Keratinocyte (primary cell): ENCODE results near the gene GRAMD2A. TPM values are rescaled to one million over a fixed set of nuclear protein-coding genes. Genes with fewer than 3 reads are reported as not detected.

ENCODE experiments used
- DNase-seq: peaks from one replicate; pipeline ENCODE4 v3.0.0-alpha.2; 2011; ENCODE audit warnings: low read depth, missing footprints, low spot score
- FAIRE-seq: peaks from 2 replicates; lab custom pipeline; 2011; peaks lifted over from hg19 to GRCh38; lab: Jason Lieb, UNC
- H2AFZ ChIP-seq: 2 replicates; pipeline ENCODE4 v1.6.0; 2012; ENCODE audit warnings: low read length, control low read depth, inconsistent platforms; ENCODE audit not compliant: control insufficient read depth
- H3K27ac ChIP-seq: 2 replicates; pipeline ENCODE4 v1.5.1; 2011; ENCODE audit warnings: low read length; ENCODE audit not compliant: control insufficient read depth, insufficient read depth
- H3K27me3 ChIP-seq: 3 replicates; pipeline ENCODE4 v1.6.0; 2011; ENCODE audit warnings: low read length; ENCODE audit not compliant: control insufficient read depth, insufficient read depth; ENCODE audit errors: extremely low read depth
- H3K36me3 ChIP-seq, 2 experiments: 2 replicates in 1 of 2; 3 replicates in 1 of 2; pipeline ENCODE4 v1.5.1; 2011; ENCODE audit warnings: low read length in 2 of 2, mild to moderate bottlenecking in 1 of 2; ENCODE audit not compliant: control insufficient read depth in 2 of 2, insufficient read depth in 2 of 2; ENCODE audit errors: extremely low read depth in 1 of 2
- H3K4me1 ChIP-seq: 3 replicates; pipeline ENCODE4 v1.5.1; 2011; ENCODE audit warnings: low read length; ENCODE audit not compliant: control insufficient read depth, insufficient read depth; ENCODE audit errors: extremely low read depth
- H3K4me2 ChIP-seq: 3 replicates; pipeline ENCODE4 v1.6.0; 2011; ENCODE audit warnings: low read depth, low read length; ENCODE audit not compliant: control insufficient read depth, insufficient read depth; ENCODE audit errors: extremely low read depth
- H3K4me3 ChIP-seq, 3 experiments: fragments of 200-600 bp in 1 of 3; sonication (generic) in 1 of 3; 2 replicates in 2 of 3; 3 replicates in 1 of 3; pipeline ENCODE4 v1.5.1; 2011 to 2016; ENCODE audit warnings: low read length in 3 of 3, mild to moderate bottlenecking in 3 of 3, control low read depth in 2 of 3, inconsistent platforms in 1 of 3, low read depth in 1 of 3, mixed read lengths in 1 of 3, mixed run types in 1 of 3, moderate library complexity in 1 of 3; ENCODE audit not compliant: control insufficient read depth in 2 of 3, insufficient read depth in 2 of 3; ENCODE audit errors: extremely low read depth in 1 of 3
- H3K79me2 ChIP-seq: 2 replicates; pipeline ENCODE4 v1.6.0; 2012; ENCODE audit warnings: low read length; ENCODE audit not compliant: control insufficient read depth, insufficient read depth
- H3K9ac ChIP-seq: 3 replicates; pipeline ENCODE4 v1.6.0; 2011; ENCODE audit warnings: low read length; ENCODE audit not compliant: control insufficient read depth, insufficient read depth; ENCODE audit errors: extremely low read depth
- H3K9me1 ChIP-seq: 3 replicates; pipeline ENCODE4 v1.6.0; 2011; ENCODE audit warnings: low read length; ENCODE audit not compliant: control insufficient read depth, insufficient read depth; ENCODE audit errors: extremely low read depth
- H3K9me3 ChIP-seq: 2 replicates; pipeline ENCODE4 v1.5.1; 2012; ENCODE audit warnings: low read depth, low read length; ENCODE audit not compliant: control insufficient read depth
- H4K20me1 ChIP-seq: 3 replicates; pipeline ENCODE4 v1.6.0; 2011; ENCODE audit warnings: low read length; ENCODE audit not compliant: control insufficient read depth, insufficient read depth; ENCODE audit errors: extremely low read depth
- CTCF ChIP-seq, 3 experiments: IDR thresholded peaks in 1 of 3; conservative IDR thresholded peaks in 1 of 3; optimal IDR thresholded peaks in 1 of 3; 2 replicates in 2 of 3; 3 replicates in 1 of 3; pipeline versions ENCODE3 to v1.5.1; 2011; ENCODE audit warnings: low read length in 3 of 3, mild to moderate bottlenecking in 3 of 3, moderate library complexity in 2 of 3, control low read depth in 1 of 3, inconsistent platforms in 1 of 3; ENCODE audit not compliant: insufficient read depth in 2 of 3; ENCODE audit errors: extremely low read depth in 1 of 3
- EZH2 ChIP-seq: IDR thresholded peaks from one replicate; pipeline ENCODE4 v1.6.1; 2012; ENCODE audit warnings: inconsistent platforms, mild to moderate bottlenecking, low read length, moderate library complexity
- dilution Hi-C: fragments of 300-500 bp; cut with MboI; formaldehyde crosslinking; loops from one replicate; pipeline ENCODE4 v1.7.0; 2020; ENCODE audit warnings: low sequenced_read_pairs; ENCODE audit not compliant: extremely low pct_ligation_motif_present
- polyA plus RNA-seq, 5 experiments: library from polyadenylated mRNA; depleted of rRNA in 3 of 5; stranded (reverse) in 3 of 5; stranded (forward) in 1 of 5; unstranded in 1 of 5; fragments of >200 nt; gene quantifications; 1 replicate in 1 of 5; 2 replicates in 3 of 5; 3 replicates in 1 of 5; pipeline versions ENCODE4 v1.2.1 to v1.2.3, GENCODE V29; 2011 to 2012; ENCODE audit warnings: missing spikeins in 2 of 5, low read depth in 1 of 5, low replicate concordance in 1 of 5

The GRAMD2A gene
- polyA plus RNA-seq, 1 donor (not counting 4 experiments of a cell fraction or from before 2014, with no cell fraction given) = 5.7 TPM

- H3K9me3 ChIP-seq = no peaks in the 10 kb centered on the region
- H3K27ac ChIP-seq = peak overlapping the region; percentile 96
- DNase-seq (no peak), FAIRE-seq (no peak)
- TF ChIP-seq CTCF (optimal IDR thresholded peaks at IDR 0.05 in 1 of 3, IDR thresholded peaks at IDR 0.05 in 1 of 3, conservative IDR thresholded peaks at IDR 0.05 in 1 of 3; ENCODE audit: extremely low read depth in 1 of 3, insufficient read depth in 2 of 3, low read length in 3 of 3) = no peak
- dilution Hi-C loops = no loop called here
- peaks cover 9% of the 10 kb centered on the region for H3K79me2 ChIP-seq
- peaks cover 27% of the 10 kb centered on the region for H3K4me1 ChIP-seq
- peak overlapping the region; percentile 82 for H3K9ac ChIP-seq
- no peaks in the 10 kb centered on the region for H3K9me1 ChIP-seq
- H3K27me3 ChIP-seq = no peaks in the 10 kb centered on the region
- no peaks in the 10 kb centered on the region for H4K20me1 ChIP-seq
- H2AFZ ChIP-seq = no peak overlapping the region
- peak overlapping the region; percentile 46 to 65 (median 61) for H3K4me3 ChIP-seq
- H3K36me3 ChIP-seq = peaks cover 3 to 10% of the 10 kb centered on the region in 2 experiments
- H3K4me2 ChIP-seq = peak overlapping the region; percentile 84
Observed at GRCh38 chr15:72236381-72237003, 38.9 kb upstream of the GRAMD2A start.

GRCh38 chr15:72235298-72235697 is 37.7 kb upstream of the GRAMD2A start:
- TF ChIP-seq EZH2 (no peak), CTCF (optimal IDR thresholded peaks at IDR 0.05 in 1 of 3, IDR thresholded peaks at IDR 0.05 in 1 of 3, conservative IDR thresholded peaks at IDR 0.05 in 1 of 3; ENCODE audit: extremely low read depth in 1 of 3, insufficient read depth in 2 of 3, low read length in 3 of 3) (no peak)
- peaks cover 27% of the 10 kb centered on the region for H3K4me1 ChIP-seq
- H3K27ac ChIP-seq = no peak overlapping the region
- dilution Hi-C loops = no loop called here
- H3K27me3 ChIP-seq = no peaks in the 10 kb centered on the region
- FAIRE-seq = no peak
- peaks cover 17% of the 10 kb centered on the region for H3K79me2 ChIP-seq
- no peaks in the 10 kb centered on the region for H3K9me1 ChIP-seq
- no peak overlapping the region for H3K4me2 ChIP-seq
- H3K4me3 ChIP-seq = no peak overlapping the region
- no peak overlapping the region for H3K9ac ChIP-seq
- no peaks in the 10 kb centered on the region for H4K20me1 ChIP-seq
- H3K36me3 ChIP-seq = peaks cover 0 to under 1% of the 10 kb centered on the region in 2 experiments
- DNase-seq = no peak
- no peak overlapping the region for H2AFZ ChIP-seq
- no peaks in the 10 kb centered on the region for H3K9me3 ChIP-seq
